Adrenal gland (tissue), 12 donors: ENCODE data around the gene SOX12. TPM values are rescaled to one million over a fixed set of nuclear protein-coding genes. Genes with fewer than 3 reads are reported as not detected.

Experiments used
- DNase-seq, 7 donors: peaks; one replicate each; pipeline ENCODE4 v3.0.0-alpha.2; 2019 to 2020
- H3K27ac ChIP-seq, 5 donors: fragments of 200-600 bp; sonication (generic) in 4 of 5; 1 replicate in 3 of 5; 2 replicates in 2 of 5; pipeline versions ENCODE4 v1.5.1 to v1.8.0; 2016 to 2020; ENCODE audit warnings: mild to moderate bottlenecking in 1 of 5
- H3K27me3 ChIP-seq: fragments of 200-600 bp; 2 replicates; pipeline ENCODE4 v1.8.0; 2021
- H3K36me3 ChIP-seq, 2 donors: fragments of 200-600 bp; replicated peaks in 1 of 2; 1 replicate in 1 of 2; 2 replicates in 1 of 2; pipeline versions ENCODE4 v1.5.1 to v1.8.0; 2018 to 2022
- H3K4me1 ChIP-seq, 2 donors: fragments of 200-600 bp; replicated peaks in 1 of 2; 1 replicate in 1 of 2; 2 replicates in 1 of 2; pipeline versions ENCODE4 v1.5.1 to v1.8.0; 2018 to 2021
- H3K4me3 ChIP-seq, 4 donors: fragments of 200-600 bp; sonication (generic) in 3 of 4; one replicate each; pipeline ENCODE4 v1.5.1; 2016 to 2018
- H3K9me3 ChIP-seq, 3 donors: fragments of 200-600 bp; sonication (generic) in 1 of 3; replicated peaks in 1 of 3; 1 replicate in 2 of 3; 2 replicates in 1 of 3; pipeline versions ENCODE4 v1.5.1 to v1.8.0; 2016 to 2021
- CTCF ChIP-seq, 6 experiments: fragments of 450-650 bp in 4 of 6; fragments of 200-600 bp in 2 of 6; sonication (generic) in 1 of 6; IDR thresholded peaks; 1 replicate in 5 of 6; 2 replicates in 1 of 6; pipeline versions ENCODE4 v1.5.1 to v1.8.0; 2016 to 2021; ENCODE audit warnings: antibody characterized with exemption in 6 of 6, mild to moderate bottlenecking in 2 of 6, moderate library complexity in 1 of 6
- POLR2A ChIP-seq, 2 donors: fragments of 450-650 bp; IDR thresholded peaks; one replicate each; pipeline ENCODE4 v1.6.1; 2017; ENCODE audit warnings: antibody characterized with exemption in 2 of 2, mild to moderate bottlenecking in 2 of 2, moderate library complexity in 1 of 2
- WGBS, 4 donors: extraction: QIAGEN DNeasy Blood & Tissue Kit in 2 of 4; methylation state at CpG; one replicate each; pipeline versions ENCODE4 v1.1.5 to v1.1.7; 2013 to 2017; 5-methylcytosine and 5-hydroxymethylcytosine counted together
- intact Hi-C, 2 donors: fragments of 100-400 bp; cut with DNase I; formaldehyde crosslinking; loops; one replicate each; pipeline versions ENCODE4 v1.14.1 to v1.15.0; 2022 to 2023
- polyA plus RNA-seq, 3 donors: library from polyadenylated mRNA; stranded (reverse); fragments of 200-250 nt in 2 of 3; fragments of 350-450 nt in 1 of 3; fragmentation: Illumina TruSeq in 1 of 3; extraction: RNeasy Lipid Tissue Mini Kit (QIAGEN cat#74804) in 1 of 3; gene quantifications; one replicate each; pipeline ENCODE4 v1.2.3, GENCODE V29; 2013 to 2014
- total RNA-seq, 9 donors: library from RNA; depleted of rRNA in 4 of 9; stranded (reverse); fragments of >200 nt in 4 of 9; fragments of 120-200 nt in 1 of 9; fragmentation: NEBNext Ultra II Directional in 1 of 9; extraction: Animal tissue kit (Norgen Biotek cat#: 25700) in 1 of 9; gene quantifications; one replicate each; pipeline versions ENCODE4 v1.1.0 to v1.2.4, GENCODE V29; 2013 to 2023
- donor health status: healthy with polysubstance abuse.
- donor health status: Bipolar disorder and iron deficiency.
- donor health status: DM: yes; HTN: yes; CAD: no.
- donor health status: DM: no; HTN: no; CAD: no.
- donor health status: DM: no; HTN: no; CAD: no.
- donor health status: DM: yes; HTN: yes; CAD: no.

The SOX12 gene
- total and polyA plus RNA-seq, 12 donors: 2.0 to 38.8 (median 11.2) TPM

DNA sequence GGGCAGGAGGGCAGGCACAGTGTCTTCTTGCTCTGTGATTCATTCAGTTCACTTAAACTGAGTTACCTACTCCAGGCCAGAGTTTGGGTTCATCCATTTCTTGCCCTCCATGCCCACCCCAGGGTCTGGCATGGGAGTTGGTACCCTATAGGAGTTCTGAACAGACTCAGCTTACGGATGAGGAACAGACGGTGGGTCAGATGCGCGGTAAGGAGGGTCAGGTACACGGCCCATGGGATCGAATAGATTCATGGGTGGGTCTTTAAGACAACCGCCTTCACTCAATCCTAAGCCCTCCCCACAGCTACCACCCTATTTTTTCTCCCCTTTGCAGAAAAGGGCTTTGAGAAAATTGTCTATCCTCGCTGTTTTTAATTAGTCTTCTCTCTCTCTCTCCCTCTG, 42.1 kb downstream of the SOX12 start:
- Histone ChIP-seq H3K4me3 (no peak overlapping the region), H3K9me3 (no peaks in the 10 kb centered on the region), H3K36me3 (no peaks in the 10 kb centered on the region), H3K27ac (no peak overlapping the region), H3K27me3 (no peaks in the 10 kb centered on the region), H3K4me1 (peaks cover 14 to 21% of the 10 kb centered on the region in 2 donors)
- TF ChIP-seq CTCF (IDR thresholded peaks at IDR 0.05) (no peak), POLR2A (IDR thresholded peaks at IDR 0.05) (no peak)
- no peak for DNase-seq
- intact Hi-C loops: no loop called here
- WGBS, 4 donors: 84 to 89% (median 86%) methylated on average over 8 of the region's 8 CpGs

DNA sequence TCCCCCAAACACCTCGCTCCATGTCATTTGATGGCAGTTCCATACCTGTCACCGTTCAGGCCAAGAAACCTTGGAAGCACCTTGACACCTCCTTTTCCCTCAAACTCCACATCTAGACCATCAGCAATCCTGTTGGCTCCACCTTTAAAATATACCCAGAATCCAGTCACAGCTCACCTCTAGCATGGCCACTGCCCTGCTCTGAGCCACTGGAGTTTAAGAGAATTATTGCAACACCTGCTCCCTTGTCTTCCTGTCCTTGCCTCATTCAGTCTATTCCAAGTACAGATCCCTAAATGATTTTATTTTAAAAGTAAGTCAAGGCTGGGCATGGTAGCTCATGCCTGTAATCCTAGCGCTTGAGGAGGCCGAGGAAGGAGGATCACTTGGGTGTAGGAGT, 43.6 kb downstream of the SOX12 start:
- TF ChIP-seq CTCF (IDR thresholded peaks at IDR 0.05): no peak
- no peak for TF ChIP-seq POLR2A (IDR thresholded peaks at IDR 0.05)
- H3K9me3 ChIP-seq: no peaks in the 10 kb centered on the region
- DNase-seq: no peak
- intact Hi-C loops: no loop called here
- H3K36me3 ChIP-seq: no peaks in the 10 kb centered on the region
- H3K4me3 ChIP-seq: no peak overlapping the region
- H3K4me1 ChIP-seq: peaks cover 14 to 26% of the 10 kb centered on the region in 2 donors
- H3K27me3 ChIP-seq: no peaks in the 10 kb centered on the region
- WGBS, 4 donors: 78 to 95% (median 94%) methylated on average over 4 of the region's 4 CpGs
- no peak overlapping the region for H3K27ac ChIP-seq

DNA sequence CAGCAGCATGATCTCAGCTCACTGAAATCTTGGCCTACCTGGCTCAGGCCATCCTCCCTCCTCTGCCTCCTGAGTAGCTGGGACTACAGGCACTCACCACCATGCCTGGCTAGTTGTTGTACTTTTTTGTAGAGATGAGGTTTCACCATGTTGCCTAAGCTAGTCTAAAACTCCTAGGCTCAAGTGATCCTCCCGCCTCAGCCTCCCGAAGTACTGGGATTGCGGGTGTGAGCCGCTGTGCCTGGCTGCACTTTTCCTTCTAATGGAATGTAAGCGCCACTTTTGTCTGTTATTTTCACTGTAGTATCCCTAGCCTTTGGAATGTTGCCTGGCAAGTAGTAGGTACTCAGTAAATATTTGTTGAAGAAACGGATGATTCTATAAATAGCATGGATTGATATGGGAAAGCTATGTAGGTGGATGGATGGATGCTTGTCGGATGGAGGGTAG, 44.8 kb downstream of the SOX12 start:
- intact Hi-C loops: no loop called here
- DNase-seq: no peak
- Histone ChIP-seq H3K36me3 (no peaks in the 10 kb centered on the region), H3K27me3 (no peaks in the 10 kb centered on the region), H3K4me1 (peaks cover 14 to 24% of the 10 kb centered on the region in 2 donors), H3K27ac (peak overlapping the region in 1 of 5 donors; percentile 32), H3K4me3 (no peak overlapping the region), H3K9me3 (no peaks in the 10 kb centered on the region)
- TF ChIP-seq CTCF (IDR thresholded peaks at IDR 0.05) (no peak), POLR2A (IDR thresholded peaks at IDR 0.05) (no peak)
- WGBS, 4 donors: 85 to 88% (median 86%) methylated on average over 7 of the region's 7 CpGs

- Histone ChIP-seq H3K4me1 (peaks cover 14 to 23% of the 10 kb centered on the region in 2 donors), H3K36me3 (no peaks in the 10 kb centered on the region), H3K27me3 (no peaks in the 10 kb centered on the region), H3K9me3 (no peaks in the 10 kb centered on the region), H3K27ac (peak overlapping the region; percentile 21 to 91 (median 39)), H3K4me3 (no peak overlapping the region)
- peak in 1 of 7 donors; percentile 58 for DNase-seq
- TF ChIP-seq CTCF (IDR thresholded peaks at IDR 0.05) (no peak), POLR2A (IDR thresholded peaks at IDR 0.05) (no peak)
- intact Hi-C loops: no loop called here
- 60 to 69% (median 62%) methylated on average over 5 to 7 of the region's 7 CpGs for WGBS, 4 donors
These were observed 45.8 kb downstream of the SOX12 start for GRCh38 chr20:370977-371754.
